NCI-H345 treated with DMSO at 0.1 percent for 48 hours (cell line): Measurements from ENCODE around the gene RPTOR.

ENCODE experiments used
- DNase-seq: peaks from one replicate; lab custom pipeline; 2025; ENCODE audit not compliant: unreplicated experiment; lab: John Stamatoyannopoulos, UW

The RPTOR gene

DNA sequence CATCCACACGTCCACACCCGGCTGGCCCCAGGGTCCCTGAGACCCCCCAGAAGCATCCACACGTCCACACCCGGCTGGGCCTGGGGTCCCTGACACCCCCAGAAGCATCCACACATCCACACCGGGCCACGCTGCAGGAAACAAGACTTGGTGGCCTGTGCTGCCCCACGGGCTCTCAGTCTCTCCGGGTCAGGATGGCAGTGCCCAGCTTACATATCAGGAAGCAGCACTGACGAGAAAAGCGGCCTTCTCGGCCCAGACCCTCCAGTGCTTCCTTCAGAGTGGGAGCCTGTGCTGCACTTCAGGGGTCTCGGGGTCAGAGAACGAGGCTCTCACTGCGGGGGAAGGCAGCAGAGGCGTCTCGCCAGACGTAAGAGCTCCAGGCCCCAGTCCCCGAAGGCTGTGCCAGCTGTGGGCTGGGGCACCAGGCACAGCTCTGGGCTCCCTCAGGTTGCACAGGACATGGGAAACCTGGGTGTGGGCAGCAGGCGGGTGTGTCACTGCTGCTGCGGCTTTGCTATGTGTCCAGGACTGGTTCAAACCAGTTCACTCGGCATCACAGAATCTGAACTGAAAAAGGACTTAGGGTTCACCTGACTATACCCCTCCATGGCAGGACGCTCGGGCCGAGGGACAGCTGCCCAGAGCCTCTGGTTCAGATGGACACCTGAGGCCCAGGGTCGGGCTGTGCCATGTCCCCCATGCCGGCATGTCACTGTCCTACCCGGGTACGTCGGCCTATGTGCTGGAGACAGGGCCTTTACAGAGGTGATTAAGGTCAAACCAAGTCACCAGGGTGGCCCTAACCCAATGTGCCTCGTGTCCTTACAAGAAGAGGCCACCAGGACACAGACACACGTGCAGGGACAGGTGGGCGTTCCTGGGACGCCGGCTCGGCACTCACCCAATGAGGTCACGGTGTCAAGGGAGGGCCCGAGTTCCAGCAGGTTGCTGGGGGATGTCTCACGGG is 406.8 kb downstream of the RPTOR start:
- no peak for DNase-seq

DNA sequence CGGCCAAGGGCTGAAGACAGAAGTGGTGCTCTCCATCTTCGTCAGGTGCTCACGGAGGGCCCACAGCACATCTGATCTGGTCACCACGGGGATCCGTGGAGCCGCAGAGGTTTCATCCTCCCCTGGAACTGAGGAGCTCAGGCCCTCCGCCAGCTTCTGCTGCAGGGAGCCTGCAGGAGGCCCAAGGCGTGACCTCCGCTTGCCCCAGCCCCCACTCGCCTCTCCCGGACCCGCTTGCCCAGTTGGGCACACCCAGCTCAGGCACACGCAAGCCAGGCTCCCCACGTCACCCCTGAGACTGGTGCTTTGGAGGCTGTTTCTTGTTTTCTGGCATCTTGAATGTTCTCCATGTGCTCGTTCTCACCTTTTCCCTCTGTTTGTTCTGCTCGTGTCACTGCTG is 407.7 kb downstream of the RPTOR start:
- no peak for DNase-seq

DNA sequence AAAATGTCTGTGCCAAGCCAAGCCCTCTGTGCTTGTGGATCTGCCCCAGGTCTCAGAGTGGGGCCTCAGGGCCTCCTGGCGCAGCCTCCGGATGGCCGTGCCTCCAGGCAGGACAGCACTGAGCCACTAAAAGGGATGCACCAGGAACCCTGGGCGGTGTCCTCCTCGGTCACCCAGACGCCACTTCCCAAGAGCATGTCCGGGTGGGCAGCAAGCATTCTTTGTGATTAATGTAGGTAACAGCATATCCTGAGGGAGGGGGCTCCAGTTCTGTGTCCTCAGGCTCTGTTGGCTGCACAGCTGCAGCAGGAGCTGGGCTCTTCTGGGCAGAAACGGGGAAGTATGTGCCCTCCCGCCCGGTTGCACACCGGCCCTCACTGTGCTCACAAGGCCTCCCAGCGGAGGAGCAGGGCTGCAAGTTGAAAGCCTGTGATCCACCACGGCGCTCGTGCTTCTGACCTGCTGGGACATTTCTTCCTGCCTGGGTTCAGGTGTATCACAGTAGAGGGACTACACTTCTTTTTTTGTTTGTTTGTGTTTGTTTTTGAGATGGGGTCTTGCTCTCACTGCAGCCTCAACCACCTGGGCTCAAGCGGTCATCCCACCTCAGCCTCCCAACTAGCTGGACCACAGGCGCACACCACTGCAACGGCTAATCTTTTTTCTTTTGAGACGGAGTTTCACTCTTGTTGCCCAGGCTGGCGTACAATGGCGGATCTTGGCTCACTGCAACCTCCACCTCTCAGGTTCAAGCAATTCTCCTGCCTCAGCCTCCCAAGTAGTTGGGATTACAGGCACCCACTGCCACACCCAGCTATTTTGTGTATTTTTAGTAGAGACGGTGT is 409.1 kb downstream of the RPTOR start:
- no peak for DNase-seq

DNA sequence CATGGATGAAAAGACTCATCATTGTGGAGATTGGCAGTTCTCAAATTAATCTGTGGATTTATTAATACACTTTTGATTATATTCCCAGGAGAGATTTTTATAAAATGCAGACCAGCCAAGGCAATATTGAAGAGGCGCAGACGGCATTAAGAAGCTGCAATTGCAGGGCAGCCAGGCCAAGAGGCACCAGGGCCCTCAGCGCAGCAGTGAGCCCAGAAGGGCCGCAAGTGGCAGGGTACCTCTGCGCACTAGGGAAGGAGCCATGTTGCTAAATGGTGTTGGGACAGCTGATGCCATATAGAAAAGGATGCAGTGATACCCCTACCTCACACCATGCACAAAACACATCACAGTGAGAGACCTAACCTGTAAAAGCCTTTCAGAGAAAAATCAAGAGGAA is 410.4 kb downstream of the RPTOR start:
- no peak for DNase-seq

DNA sequence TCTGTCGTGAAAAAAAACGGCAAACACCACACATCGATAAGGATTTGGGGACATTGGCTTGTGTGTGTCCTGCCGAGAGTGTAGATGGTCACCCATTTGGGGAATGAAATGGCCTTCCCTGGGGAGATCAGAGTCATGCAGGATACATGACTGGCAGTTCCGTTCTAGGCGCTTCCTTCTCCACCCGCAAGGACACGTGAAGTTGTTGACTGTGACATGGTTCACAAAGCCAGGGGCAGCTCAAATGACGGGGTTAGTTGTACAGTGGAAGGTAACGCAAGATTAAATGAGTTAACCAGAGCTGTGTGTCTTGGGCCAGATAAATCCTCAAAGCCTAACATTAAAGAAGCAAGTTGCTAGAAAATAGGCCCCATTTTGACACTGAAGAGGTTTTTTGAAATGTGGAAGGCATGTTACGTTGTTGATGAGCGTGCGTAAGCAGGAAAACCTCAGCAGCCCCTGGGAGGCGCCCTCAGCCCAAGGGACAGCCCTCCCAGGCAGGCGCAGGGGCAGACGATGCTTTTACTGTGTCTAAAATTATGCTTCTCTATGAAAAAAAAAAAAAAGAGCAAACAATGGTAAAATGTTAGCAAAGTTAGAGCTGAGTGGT is 411.1 kb downstream of the RPTOR start:
- no peak for DNase-seq

DNA sequence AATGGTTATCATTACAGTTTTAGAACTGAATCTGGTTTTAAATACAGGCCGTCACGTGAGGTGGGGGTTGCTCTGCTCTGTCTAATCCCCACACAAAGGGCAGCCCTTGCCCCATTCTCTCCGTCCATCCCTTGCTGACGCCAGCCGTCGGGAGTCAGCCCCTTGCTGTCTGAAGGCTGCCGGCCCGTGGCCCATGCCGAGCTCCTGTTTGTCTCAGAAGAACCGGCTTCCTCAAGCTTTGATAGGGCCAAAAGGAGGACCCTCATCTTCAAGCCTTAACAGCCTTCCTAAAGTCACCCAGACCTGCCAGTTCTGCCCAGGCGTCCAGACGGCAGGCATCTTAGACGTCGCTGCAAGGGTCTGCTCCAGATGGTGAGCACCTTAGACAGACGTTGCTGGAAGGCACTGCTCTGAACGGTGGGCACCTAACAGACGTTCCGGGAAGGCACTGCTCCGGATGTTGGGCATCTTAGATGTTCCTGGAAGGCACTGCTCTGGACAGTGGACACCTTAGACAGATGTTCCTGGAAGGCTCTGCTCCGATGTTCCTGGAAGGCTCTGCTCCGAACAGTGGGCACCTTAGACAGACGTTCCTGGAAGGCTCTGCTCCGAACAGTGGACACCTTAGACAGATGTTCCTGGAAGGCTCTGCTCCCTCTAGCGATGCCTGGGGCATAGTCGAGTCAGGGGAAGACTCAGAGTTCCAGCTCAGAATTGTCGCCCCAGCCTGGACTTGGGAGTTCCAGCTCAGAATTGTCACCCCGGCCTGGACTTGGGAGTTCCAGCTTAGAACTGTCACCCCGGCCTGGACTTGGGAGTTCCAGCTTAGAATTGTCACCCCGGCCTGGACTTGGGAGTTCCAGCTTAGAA is 411.9 kb downstream of the RPTOR start:
- DNase-seq, result no peak

DNA sequence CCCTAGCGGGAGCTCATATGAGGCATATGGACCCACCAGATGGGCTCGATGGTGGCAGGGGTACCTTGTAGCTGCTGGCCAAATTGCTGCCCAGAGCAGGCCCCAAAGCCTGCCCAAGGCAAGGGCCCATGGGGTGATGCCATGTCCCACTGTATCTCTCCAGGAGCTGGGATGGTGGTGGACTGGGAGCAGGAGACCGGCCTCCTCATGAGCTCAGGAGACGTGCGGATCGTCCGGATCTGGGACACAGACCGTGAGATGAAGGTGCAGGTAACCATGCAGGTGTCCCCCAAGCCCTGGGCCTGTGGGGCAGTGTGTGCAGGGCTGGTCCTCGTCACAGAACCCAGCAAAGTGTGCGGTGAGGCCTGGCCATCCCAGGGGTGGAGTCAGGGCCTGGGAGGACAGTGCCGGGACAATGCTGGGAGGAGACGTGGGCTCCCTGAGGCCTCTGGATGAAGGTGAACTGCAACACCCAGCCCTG is 412.9 kb downstream of the RPTOR start:
- DNase-seq, result no peak

DNA sequence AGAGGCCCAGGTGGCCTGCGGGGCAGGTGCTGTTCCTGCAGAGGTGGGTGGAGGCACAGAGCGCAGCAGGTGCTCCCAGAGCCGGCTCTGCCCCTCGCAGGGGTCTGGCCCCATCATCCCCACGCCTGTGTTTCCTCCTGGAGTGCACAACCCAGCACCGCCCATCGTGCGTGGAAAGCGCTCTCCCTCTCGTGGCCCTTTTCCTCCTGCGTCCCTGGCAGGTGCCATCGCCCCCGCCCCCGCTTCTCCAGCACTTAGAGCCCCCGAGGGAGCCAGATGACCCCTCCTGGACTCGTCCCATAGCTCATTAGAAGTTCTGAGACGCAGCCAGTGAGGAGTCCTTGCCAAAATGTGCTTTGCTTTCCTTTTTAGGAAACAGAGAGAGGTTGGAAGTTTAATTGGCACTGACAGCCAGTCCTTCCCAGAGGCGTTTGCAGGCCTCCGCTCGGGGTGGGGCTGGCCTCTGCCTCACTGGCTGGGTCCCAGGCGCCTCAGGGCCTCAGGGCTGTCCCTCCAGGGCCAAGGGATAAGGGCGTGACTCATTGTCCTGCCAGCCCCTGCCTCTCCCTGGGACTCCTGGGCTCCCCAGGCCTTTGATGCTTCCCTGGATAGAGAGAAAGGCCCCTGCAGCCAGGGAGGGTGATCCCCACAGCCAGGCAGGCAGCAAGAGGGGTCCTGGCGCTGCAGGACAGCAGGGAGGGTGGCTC is 414.8 kb downstream of the RPTOR start:
- no peak for DNase-seq

DNA sequence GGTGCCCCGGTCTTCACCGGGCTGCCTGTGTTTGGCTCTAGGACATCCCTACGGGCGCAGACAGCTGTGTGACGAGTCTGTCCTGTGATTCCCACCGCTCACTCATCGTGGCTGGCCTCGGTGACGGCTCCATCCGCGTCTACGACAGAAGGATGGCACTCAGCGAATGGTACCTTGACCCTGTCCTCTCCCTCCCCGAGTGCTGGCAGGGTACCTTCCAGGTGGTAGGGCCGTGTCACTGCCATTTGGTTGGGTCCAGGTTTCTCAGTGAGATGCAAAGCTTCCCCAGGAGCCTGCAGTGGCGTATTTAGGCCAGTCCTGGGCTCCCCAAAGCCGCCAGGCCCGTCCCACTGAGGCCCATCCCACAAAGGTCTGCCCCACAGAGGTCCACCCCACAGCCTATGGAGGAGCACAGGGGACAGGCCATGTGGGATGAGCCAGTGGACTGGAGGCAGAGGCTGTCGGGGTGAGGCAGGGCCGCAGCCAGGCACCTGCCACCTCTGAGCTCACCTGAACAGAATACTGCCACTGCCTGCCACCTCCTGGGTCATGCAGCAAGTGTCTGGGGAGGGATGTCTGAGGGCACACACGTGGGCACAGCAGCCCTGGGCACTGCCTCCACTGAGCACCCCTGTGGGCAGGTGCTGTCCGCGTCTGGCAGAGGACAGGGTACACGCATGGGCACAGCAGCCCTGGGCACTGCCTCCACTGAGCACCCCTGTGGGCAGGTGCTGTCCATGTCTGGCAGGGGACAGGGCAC is 415.6 kb downstream of the RPTOR start:
- no peak for DNase-seq

DNA sequence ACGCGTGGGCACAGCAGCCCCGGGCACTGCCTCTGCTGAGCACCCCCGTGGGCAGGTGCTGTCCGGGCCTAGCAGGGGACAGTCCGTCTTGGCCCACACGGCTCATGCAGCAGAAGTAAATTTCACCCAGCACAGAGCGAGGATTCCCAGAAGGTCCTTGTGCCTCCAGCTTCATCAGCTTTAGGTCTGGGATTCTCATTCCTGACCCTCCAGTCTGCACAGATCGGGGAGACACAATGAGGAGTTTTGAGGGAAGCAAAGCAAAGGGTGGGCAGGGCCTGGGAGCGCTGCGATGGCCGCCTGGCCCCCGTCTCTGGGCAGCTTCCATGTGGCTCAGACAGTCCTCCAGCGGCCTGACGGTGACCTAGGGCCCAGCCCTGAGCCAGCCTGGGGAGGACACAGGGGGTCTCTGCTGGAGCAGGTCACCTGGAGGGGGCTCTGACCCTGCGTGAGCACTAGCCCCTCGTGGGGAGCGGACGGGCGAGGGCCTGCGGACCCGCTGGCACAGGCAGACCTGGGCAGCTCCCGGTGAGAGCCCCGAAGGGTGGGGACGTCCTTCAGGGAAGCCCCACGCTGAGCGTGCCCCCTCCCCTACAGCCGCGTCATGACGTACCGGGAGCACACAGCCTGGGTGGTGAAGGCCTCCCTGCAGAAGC is 416.3 kb downstream of the RPTOR start:
- no peak for DNase-seq

DNA sequence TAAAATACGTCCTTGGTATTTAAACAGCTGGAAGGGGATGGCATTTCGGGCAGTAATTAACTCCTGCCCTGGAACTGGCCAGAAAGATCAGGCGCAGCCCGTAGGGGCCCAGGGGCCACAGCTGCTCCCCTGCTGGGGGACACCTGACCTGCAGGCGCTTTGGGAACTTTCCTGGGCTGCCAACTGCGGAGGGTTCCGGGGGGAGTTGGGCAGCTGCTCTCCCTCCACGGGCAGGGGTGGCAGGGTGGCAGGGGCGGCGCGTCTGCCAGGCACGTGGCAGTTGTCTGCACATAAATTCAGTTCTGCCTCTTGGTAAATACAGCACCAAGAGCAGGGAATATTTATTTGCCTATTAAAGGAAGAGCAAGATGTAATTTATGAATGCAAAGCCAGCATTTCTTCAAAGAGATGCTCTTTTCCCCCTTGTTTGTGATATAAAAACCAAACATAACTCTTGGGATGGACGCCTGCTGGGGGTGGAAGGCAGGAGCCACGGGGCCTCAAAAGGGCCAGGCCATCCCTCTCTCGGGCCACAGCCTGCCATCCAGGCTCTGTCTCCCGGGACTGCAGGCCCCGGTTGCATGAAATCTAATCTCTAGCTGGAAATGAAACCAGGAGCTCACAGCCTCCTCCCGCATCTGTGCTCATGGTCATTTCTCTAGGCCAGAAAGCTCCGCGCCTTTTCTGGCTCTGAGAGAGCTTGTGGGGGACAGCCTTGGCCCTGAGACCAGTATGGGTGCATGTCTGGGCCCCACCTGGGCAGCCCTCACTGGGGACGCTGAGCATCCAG is 417.1 kb downstream of the RPTOR start:
- no peak for DNase-seq

DNA sequence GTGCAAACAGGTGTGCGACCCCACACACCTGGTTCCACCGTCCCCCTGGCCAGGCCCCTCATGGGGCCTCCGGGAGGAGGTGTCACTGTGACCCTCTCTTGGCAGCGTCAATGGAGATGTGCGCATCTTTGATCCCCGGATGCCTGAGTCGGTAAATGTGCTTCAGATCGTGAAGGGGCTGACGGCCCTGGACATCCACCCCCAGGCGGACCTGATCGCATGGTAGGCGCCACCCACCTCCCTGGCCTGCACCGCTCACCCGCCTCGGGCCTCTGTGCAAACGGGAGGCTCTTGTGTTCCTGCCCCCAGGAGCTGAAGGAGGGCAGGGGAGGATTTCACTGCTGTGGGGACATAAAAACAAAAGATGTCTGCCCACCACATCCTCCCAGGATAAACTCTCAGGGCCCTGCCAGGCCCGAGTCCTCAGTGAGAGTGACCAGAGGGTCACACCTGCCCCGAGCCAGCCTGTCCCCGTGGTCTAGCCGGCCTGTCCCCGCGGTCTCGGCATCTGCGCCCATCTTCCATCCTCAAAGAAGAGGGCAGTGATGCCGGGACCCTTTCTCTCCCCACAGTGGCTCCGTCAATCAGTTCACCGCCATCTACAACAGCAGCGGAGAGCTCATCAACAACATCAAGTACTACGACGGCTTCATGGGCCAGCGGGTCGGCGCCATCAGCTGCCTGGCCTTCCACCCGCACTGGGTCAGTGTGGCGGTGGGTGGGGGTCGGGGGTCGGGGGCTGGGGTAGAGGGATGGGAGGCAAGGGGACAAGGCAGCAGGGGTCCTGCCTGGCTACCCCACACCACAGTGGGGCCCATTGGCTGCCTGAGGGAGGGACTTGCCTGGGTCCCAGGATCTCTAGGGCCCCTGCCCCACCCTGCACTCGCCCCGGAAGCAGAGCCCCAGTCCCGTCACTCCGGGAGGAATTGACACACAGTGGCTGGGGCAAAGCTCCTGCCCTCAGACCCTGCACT is 418.0 kb downstream of the RPTOR start:
- DNase-seq, result no peak

DNA sequence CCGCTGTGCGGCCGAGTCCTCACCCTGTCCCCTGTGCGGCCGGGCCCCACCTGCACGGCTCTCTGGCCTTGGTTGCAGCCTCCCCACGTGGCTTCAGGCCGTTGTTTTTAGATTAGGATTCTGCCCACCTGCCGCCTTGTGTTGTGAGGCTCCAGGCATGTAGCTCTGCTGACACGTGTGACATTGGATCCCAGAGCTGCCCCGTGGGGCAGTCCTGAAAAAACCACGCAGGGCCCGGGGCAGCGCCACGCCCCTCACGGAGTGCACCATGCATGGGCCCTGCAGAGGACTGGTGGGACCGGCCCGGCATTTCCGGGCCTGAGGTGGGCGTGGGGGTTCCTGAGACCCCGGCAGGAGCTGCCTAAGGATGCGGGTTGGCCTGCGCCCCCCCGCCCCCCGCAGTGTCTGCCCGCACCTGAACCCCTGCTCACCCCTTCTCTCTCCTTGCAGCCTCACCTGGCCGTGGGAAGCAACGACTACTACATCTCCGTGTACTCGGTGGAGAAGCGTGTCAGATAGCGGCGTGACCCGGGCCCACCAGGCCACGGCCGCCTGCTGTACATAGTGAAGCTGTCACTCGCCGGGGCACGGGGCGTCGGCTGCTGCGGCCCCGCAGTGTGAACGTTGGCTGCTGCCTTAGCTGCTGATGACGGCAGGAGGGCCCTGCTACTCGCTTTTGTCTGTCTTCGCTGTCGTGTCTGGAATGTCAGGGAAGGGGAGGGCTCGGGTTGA is 419.3 kb downstream of the RPTOR start:
- DNase-seq, result no peak

DNA sequence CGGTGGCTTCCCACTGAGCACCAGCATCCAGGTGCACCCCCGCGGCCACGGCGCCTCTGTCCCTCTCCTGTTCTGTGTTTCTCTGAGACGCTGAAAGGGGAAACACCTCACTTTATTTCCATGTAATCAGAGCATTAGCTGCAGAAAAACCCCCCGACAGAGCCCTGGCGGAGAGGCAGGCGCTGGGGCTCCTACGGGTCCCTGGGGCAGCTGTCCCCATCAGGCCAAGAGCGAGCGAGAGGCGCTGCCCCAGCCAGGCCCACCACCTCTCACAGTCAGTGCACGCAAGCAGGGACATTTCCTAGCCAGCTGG is 419.9 kb downstream of the RPTOR start:
- no peak for DNase-seq

DNA sequence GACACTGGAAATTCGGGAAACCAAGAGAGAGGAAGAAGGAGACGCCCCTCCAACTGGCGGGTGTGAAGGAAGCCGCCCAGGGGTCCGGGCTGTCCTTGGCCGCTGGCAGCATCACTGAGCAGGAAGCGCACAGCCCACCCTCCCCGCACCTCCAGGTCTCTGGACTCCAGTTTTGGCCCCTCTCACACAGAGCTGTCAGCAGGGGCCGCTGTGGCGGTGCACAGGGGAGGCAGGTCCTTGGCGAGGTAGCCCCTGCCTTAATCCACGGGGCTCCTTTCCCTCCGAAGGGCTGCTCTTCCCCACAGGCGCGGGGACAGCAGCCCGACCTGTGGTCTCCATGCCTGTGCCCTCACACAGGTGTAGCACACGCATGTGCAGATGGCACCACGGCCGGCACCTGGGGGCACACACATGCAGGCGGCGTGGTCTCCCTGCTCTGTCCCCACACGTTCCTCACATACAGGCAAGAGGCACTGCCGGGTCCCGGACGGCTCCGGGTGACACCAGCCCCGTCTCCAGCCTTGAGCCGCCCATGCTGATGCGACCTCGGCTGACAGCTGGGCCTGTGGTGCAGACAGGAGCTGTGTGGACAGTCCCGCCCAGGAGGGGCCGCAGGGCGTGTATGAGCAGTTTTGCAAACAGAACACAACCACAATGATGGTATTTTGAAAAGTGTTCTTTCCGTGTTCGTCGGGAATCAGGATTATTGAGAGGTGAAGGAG is 420.4 kb downstream of the RPTOR start:
- DNase-seq, result no peak

DNA sequence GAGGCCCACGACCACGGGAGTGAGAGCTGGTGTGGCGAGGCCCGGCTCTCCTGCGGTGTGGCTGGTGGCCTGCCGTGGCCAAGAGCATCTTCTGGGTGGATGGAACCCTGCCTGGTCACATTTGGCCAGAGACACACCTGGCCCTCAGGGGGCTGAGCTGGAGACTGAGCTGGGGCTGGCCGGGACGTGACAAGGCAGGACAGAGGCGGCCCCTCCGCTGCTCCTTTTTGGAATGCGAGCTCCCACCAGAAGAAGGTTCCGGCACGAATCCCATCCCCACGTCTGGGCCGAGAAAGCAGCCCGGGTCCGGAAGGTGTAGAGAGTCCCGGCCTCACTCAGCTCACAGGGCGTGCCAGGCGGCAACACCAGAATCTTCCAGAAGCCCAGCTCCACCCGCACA is 421.0 kb downstream of the RPTOR start:
- no peak for DNase-seq
